HepG2 (cell line): ENCODE data around the gene RPS13.

Experiments
- CCAR2 ChIP-seq: fragments of 200-400 bp; formaldehyde crosslinking; optimal IDR thresholded peaks from 2 replicates; pipeline ENCODE3; 2018; ENCODE audit warnings: low read depth, mild to moderate bottlenecking, low read length, moderate library complexity
- EZH2 ChIP-seq: conservative IDR thresholded peaks from 2 replicates; pipeline ENCODE4 v1.6.1; 2012; ENCODE audit warnings: mild to moderate bottlenecking, low read depth, low read length, moderate library complexity
- GABPA ChIP-seq, 2 experiments: IDR thresholded peaks; 2 replicates each; pipeline ENCODE4 v1.6.1; 2011 to 2016; ENCODE audit warnings: low read depth in 2 of 2, low read length in 1 of 2, missing biosample characterization in 1 of 2, missing genetic modification characterization in 1 of 2
- HOXA9 ChIP-seq: sonication (generic); formaldehyde crosslinking; IDR thresholded peaks from 2 replicates; pipeline ENCODE4 v1.8.1; 2022; ENCODE audit warnings: missing genetic modification reagents, mild to moderate bottlenecking, moderate library complexity, borderline replicate concordance
- KLF15 ChIP-seq: sonication (generic); formaldehyde crosslinking; IDR thresholded peaks from 2 replicates; pipeline ENCODE4 v1.8.1; 2023; ENCODE audit warnings: borderline replicate concordance, mild to moderate bottlenecking, inconsistent platforms, missing genetic modification reagents, mixed read lengths
- MAFK ChIP-seq, 2 experiments: IDR thresholded peaks in 1 of 2; conservative IDR thresholded peaks in 1 of 2; 2 replicates each; pipeline ENCODE4 v1.6.1; 2011; ENCODE audit warnings: improper control_type of control experiment in 2 of 2, low read length in 2 of 2
- POLR2AphosphoS5 ChIP-seq: IDR thresholded peaks from 2 replicates; pipeline ENCODE4 v1.6.1; 2012; ENCODE audit warnings: low read depth, low read length
- SIN3A ChIP-seq: IDR thresholded peaks from 2 replicates; pipeline ENCODE4 v1.6.1; 2011; ENCODE audit warnings: low read depth, mild to moderate bottlenecking, control low read depth, low read length, borderline replicate concordance
- SNAI1 ChIP-seq: sonication (generic); formaldehyde crosslinking; IDR thresholded peaks from 2 replicates; pipeline ENCODE4 v1.5.0; 2020; ENCODE audit warnings: mild to moderate bottlenecking, missing genetic modification reagents, borderline replicate concordance
- SRF ChIP-seq: IDR thresholded peaks from 2 replicates; pipeline ENCODE4 v1.6.1; 2011; ENCODE audit warnings: mild to moderate bottlenecking, low read depth, low read length, moderate library complexity
- ZBTB7A ChIP-seq: sonication (generic); formaldehyde crosslinking; IDR thresholded peaks from 2 replicates; pipeline ENCODE4 v1.8.0; 2022; ENCODE audit warnings: mild to moderate bottlenecking, missing genetic modification reagents
- TF ChIP-seq, protein P1 (sequence below): sonication (generic); formaldehyde crosslinking; IDR thresholded peaks from 2 replicates; pipeline ENCODE4 v1.5.0; 2020; ENCODE audit warnings: mild to moderate bottlenecking, missing genetic modification reagents, moderate library complexity
- TF ChIP-seq, protein P2 (sequence below): sonication (generic); formaldehyde crosslinking; IDR thresholded peaks from 2 replicates; pipeline ENCODE4 v1.5.0; 2020; ENCODE audit warnings: missing genetic modification reagents, mild to moderate bottlenecking, borderline replicate concordance
- TF ChIP-seq, protein P3 (sequence below): sonication (generic); formaldehyde crosslinking; IDR thresholded peaks from 2 replicates; pipeline ENCODE4 v1.4.0; 2020; ENCODE audit warnings: missing genetic modification reagents

DNA sequence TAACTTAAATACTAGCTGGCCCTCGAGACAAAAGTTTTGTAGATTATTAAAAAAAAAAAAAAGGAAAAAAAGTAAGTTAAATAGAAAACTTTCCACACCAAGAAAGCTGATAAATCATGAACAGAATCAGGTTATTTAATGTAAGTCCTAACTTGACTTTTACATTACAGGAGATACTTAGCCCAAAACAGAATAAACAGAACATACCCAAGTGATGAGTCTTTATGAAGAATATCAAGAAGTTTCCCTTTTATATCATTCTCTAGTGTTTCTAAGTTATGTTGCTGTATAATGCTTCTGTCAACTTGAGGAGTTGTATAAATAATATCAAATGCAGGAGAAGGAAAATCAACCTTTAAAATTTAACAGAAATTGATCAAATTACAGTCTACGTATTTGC, 44.5 kb upstream of the RPS13 start:
- TF ChIP-seq SIN3A (no peak), EZH2 (no peak), ZBTB7A (CRISPR knock-in tag) (no peak), KLF15 (no peak), SRF (no peak), MAFK (conservative IDR thresholded peaks at IDR 0.05 in 1 of 2, IDR thresholded peaks at IDR 0.05 in 1 of 2; ENCODE audit: low read length in 2 of 2) (no peak), HOXA9 (no peak), SNAI1 (CRISPR knock-in tag) (no peak), CCAR2 (no peak), GABPA (IDR thresholded peaks at IDR 0.05; ENCODE audit: low read depth, low read length) (no peak), GABPA (CRISPR knock-in tag; IDR thresholded peaks at IDR 0.05; ENCODE audit: low read depth) (no peak), POLR2AphosphoS5 (no peak)
- TF ChIP-seq, protein P1, sequence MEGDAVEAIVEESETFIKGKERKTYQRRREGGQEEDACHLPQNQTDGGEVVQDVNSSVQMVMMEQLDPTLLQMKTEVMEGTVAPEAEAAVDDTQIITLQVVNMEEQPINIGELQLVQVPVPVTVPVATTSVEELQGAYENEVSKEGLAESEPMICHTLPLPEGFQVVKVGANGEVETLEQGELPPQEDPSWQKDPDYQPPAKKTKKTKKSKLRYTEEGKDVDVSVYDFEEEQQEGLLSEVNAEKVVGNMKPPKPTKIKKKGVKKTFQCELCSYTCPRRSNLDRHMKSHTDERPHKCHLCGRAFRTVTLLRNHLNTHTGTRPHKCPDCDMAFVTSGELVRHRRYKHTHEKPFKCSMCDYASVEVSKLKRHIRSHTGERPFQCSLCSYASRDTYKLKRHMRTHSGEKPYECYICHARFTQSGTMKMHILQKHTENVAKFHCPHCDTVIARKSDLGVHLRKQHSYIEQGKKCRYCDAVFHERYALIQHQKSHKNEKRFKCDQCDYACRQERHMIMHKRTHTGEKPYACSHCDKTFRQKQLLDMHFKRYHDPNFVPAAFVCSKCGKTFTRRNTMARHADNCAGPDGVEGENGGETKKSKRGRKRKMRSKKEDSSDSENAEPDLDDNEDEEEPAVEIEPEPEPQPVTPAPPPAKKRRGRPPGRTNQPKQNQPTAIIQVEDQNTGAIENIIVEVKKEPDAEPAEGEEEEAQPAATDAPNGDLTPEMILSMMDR (CRISPR knock-in tag): no peak
- TF ChIP-seq, protein P2, sequence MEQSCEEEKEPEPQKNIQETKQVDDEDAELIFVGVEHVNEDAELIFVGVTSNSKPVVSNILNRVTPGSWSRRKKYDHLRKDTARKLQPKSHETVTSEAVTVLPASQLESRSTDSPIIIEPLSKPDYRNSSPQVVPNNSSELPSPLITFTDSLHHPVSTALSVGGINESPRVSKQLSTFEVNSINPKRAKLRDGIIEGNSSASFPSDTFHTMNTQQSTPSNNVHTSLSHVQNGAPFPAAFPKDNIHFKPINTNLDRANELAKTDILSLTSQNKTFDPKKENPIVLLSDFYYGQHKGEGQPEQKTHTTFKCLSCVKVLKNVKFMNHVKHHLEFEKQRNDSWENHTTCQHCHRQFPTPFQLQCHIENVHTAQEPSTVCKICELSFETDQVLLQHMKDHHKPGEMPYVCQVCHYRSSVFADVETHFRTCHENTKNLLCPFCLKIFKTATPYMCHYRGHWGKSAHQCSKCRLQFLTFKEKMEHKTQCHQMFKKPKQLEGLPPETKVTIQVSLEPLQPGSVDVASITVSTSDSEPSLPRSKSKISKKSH (CRISPR knock-in tag): no peak
- TF ChIP-seq, protein P3, sequence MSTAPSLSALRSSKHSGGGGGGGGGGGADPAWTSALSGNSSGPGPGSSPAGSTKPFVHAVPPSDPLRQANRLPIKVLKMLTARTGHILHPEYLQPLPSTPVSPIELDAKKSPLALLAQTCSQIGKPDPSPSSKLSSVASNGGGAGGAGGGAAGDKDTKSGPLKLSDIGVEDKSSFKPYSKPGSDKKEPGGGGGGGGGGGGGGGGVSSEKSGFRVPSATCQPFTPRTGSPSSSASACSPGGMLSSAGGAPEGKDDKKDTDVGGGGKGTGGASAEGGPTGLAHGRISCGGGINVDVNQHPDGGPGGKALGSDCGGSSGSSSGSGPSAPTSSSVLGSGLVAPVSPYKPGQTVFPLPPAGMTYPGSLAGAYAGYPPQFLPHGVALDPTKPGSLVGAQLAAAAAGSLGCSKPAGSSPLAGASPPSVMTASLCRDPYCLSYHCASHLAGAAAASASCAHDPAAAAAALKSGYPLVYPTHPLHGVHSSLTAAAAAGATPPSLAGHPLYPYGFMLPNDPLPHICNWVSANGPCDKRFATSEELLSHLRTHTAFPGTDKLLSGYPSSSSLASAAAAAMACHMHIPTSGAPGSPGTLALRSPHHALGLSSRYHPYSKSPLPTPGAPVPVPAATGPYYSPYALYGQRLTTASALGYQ: no peak
